Aorta (tissue), 5 donors: Measurements from ENCODE around the gene PLEKHA1. TPM values are rescaled to one million over a fixed set of nuclear protein-coding genes. Genes with fewer than 3 reads are reported as not detected.

Experiments
- ATAC-seq: fragments of 200-7000 bp; cut with Tn5 transposase; one replicate; pipeline ENCODE4 v1.9.1; 2022; ENCODE audit warnings: moderate library complexity; ENCODE audit not compliant: low FRiP score
- DNase-seq, 2 donors: peaks; one replicate each; pipeline ENCODE4 v3.0.0-alpha.2; 2020
- H3K27ac ChIP-seq, 2 donors: one replicate each; pipeline ENCODE4 v1.5.1; 2013; ENCODE audit warnings: low read length in 2 of 2, mild to moderate bottlenecking in 2 of 2, moderate library complexity in 2 of 2, control low read depth in 1 of 2, inconsistent platforms in 1 of 2, low read depth in 1 of 2
- H3K27me3 ChIP-seq, 2 donors: one replicate each; pipeline ENCODE4 v1.6.1; 2013; ENCODE audit warnings: control low read depth in 1 of 2, low read length in 1 of 2, mild to moderate bottlenecking in 1 of 2, moderate library complexity in 1 of 2; ENCODE audit not compliant: insufficient read depth in 2 of 2, control insufficient read depth in 1 of 2
- H3K36me3 ChIP-seq, 2 donors: one replicate each; pipeline ENCODE4 v1.6.1; 2013; ENCODE audit warnings: control low read depth in 1 of 2, low read length in 1 of 2, mild to moderate bottlenecking in 1 of 2; ENCODE audit not compliant: insufficient read depth in 2 of 2, control insufficient read depth in 1 of 2
- H3K4me1 ChIP-seq, 2 donors: one replicate each; pipeline ENCODE4 v1.6.1; 2013; ENCODE audit warnings: low read length in 2 of 2, control low read depth in 1 of 2, mild to moderate bottlenecking in 1 of 2, moderate library complexity in 1 of 2; ENCODE audit not compliant: insufficient read depth in 2 of 2, control insufficient read depth in 1 of 2
- H3K4me3 ChIP-seq, 2 donors: one replicate each; pipeline ENCODE4 v1.5.1; 2013; ENCODE audit warnings: low read length in 2 of 2, control low read depth in 1 of 2, mild to moderate bottlenecking in 1 of 2
- H3K9me3 ChIP-seq: one replicate; pipeline ENCODE4 v1.6.1; 2013; ENCODE audit warnings: mild to moderate bottlenecking, low read length; ENCODE audit not compliant: control insufficient read depth
- whole genome bisulfite sequencing, 2 donors: extraction: QIAGEN DNeasy Blood & Tissue Kit; methylation state at CpG; one replicate each; pipeline ENCODE4 v1.1.7; 2013; 5-methylcytosine and 5-hydroxymethylcytosine counted together
- intact Hi-C, 2 donors: fragments of 100-400 bp; cut with DNase I; formaldehyde crosslinking; loops; one replicate each; pipeline versions ENCODE4 v1.14.2 to v1.15.0; 2022
- microRNA-seq, 2 donors: library from miRNA; unstranded; fragments of <30 nt; microRNA quantifications; one replicate each; pipeline ENCODE4 v1.2.0, GENCODE V29; 2020
- polyA plus RNA-seq, 2 donors: library from polyadenylated mRNA; stranded (reverse); fragments of 200-250 nt; gene quantifications; one replicate each; pipeline ENCODE4 v1.2.3, GENCODE V29; 2013
- total RNA-seq, 2 donors: library from RNA; stranded (reverse); fragmentation: NEBNext Ultra II Directional; extraction: Animal tissue kit (Norgen Biotek cat#: 25700); gene quantifications; one replicate each; pipeline ENCODE4 v1.2.1, GENCODE V29; 2021
- donor health status: healthy with polysubstance abuse.
- donor health status: Bipolar disorder and iron deficiency.
- donor health status: DM: no; HTN: no; CAD: no.
- donor health status: DM: no; HTN: no; CAD: no.
- donor health status: DM: yes; HTN: yes; CAD: no.

PLEKHA1 gene
- total and polyA plus RNA-seq, 4 donors = 16.3 to 46.1 (median 28.4) TPM

- 11 to 13% methylated on average over 16 of the region's 16 CpGs for WGBS, 2 donors
- intact Hi-C loops = loop anchor here in 1 of 2 donors (2.0 kb wide), 1 partner anchor 19 kb away; no protein-coding TSS in a partner anchor
- no peak overlapping the region for H3K4me3 ChIP-seq
Measured at GRCh38 chr10:122475591-122476332, 101.3 kb downstream of the PLEKHA1 start.

DNA sequence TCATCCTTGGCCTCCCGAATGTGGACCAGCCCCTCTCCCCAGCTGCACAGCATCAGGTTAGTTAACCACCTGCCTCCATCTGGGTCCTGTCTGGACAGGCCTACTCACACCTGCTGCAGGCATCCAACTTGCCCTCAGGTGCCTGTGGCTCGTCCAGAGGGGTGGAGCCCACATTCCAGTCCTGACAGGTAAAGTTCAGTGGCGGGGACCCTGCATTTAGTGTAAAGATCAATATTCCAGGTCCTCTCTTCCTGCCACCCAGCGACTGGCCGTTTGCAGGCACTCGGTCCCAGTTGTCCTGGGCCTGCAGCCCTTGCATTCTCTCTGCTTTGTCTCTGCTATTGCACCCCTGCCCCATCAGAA is 101.8 kb downstream of the PLEKHA1 start:
- Histone ChIP-seq H3K36me3 (peaks cover 0 to 1% of the 10 kb centered on the region in 2 donors), H3K27ac (peak overlapping the region in 1 of 2 donors; percentile 78), H3K27me3 (no peaks in the 10 kb centered on the region), H3K9me3 (no peaks in the 10 kb centered on the region), H3K4me3 (no peak overlapping the region), H3K4me1 (peaks cover 4 to 5% of the 10 kb centered on the region in 2 donors)
- intact Hi-C loops = no loop called here
- ATAC-seq = no peak
- DNase-seq = peak in 1 of 2 donors; percentile 40
- 67 to 68% methylated on average over 6 of the region's 6 CpGs for WGBS, 2 donors

More at GRCh38 chr10:122475591-122476332, 101.3 kb downstream of the PLEKHA1 start:
- H3K4me1 ChIP-seq = peaks cover 4 to 5% of the 10 kb centered on the region in 2 donors
- H3K36me3 ChIP-seq = no peaks in the 10 kb centered on the region
- no peaks in the 10 kb centered on the region for H3K27me3 ChIP-seq
- H3K9me3 ChIP-seq = no peaks in the 10 kb centered on the region
- DNase-seq = peak in 1 of 2 donors; percentile 51
- peak overlapping the region in 1 of 2 donors; percentile 78 for H3K27ac ChIP-seq
- ATAC-seq = peak; percentile 75

GRCh38 chr10:122477436-122477835 is 102.9 kb downstream of the PLEKHA1 start:
- intact Hi-C loops = no loop called here
- no peak overlapping the region for H3K4me3 ChIP-seq
- ATAC-seq (no peak), DNase-seq (no peak)
- WGBS, 2 donors = 70 to 77% methylated on average over 5 of the region's 5 CpGs
- H3K27ac ChIP-seq = peak overlapping the region in 1 of 2 donors; percentile 50
- H3K27me3 ChIP-seq = no peaks in the 10 kb centered on the region
- H3K9me3 ChIP-seq = no peaks in the 10 kb centered on the region
- peaks cover 0 to 1% of the 10 kb centered on the region in 2 donors for H3K36me3 ChIP-seq
- peaks cover 4 to 5% of the 10 kb centered on the region in 2 donors for H3K4me1 ChIP-seq

DNA sequence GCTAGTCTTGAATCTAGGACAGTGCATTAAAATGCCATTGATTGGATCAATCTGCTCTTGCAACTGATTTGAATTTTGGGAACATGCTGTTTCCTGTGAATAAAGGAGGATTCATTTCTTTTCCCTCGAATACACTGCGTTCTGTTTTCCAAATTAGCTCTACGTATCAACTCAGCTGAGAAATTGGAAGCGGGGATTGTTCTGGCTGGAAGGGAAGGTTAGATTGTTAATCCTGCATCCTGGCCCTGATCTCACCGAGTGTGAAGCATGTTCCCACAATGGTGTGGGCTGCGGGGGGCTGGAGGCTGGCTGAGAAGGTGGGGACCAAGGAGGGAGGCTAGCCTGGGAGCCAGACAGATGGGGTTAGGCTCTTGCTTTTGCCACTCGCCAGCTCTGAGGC is 104.5 kb downstream of the PLEKHA1 start:
- intact Hi-C loops = no loop called here
- H3K4me1 ChIP-seq = peaks cover 2 to 5% of the 10 kb centered on the region in 2 donors
- WGBS, 2 donors = 70 to 77% methylated on average over 7 of the region's 7 CpGs
- no peaks in the 10 kb centered on the region for H3K9me3 ChIP-seq
- peaks cover 0 to 1% of the 10 kb centered on the region in 2 donors for H3K36me3 ChIP-seq
- ATAC-seq = no peak
- H3K27ac ChIP-seq = no peak overlapping the region
- DNase-seq = no peak
- H3K4me3 ChIP-seq = no peak overlapping the region
- H3K27me3 ChIP-seq = no peaks in the 10 kb centered on the region

- H3K27ac ChIP-seq = no peak overlapping the region
- DNase-seq = no peak
- 91 to 92% methylated on average over 10 of the region's 10 CpGs for WGBS, 2 donors
- intact Hi-C loops = no loop called here
- no peak for ATAC-seq
- no peaks in the 10 kb centered on the region for H3K9me3 ChIP-seq
- no peak overlapping the region for H3K4me3 ChIP-seq
- peaks cover 0 to 5% of the 10 kb centered on the region in 2 donors for H3K4me1 ChIP-seq
- peaks cover 0 to 1% of the 10 kb centered on the region in 2 donors for H3K36me3 ChIP-seq
- H3K27me3 ChIP-seq = no peaks in the 10 kb centered on the region
Measured at GRCh38 chr10:122480146-122480833, 105.8 kb downstream of the PLEKHA1 start.

- no peaks in the 10 kb centered on the region for H3K9me3 ChIP-seq
- H3K4me1 ChIP-seq = peaks cover 0 to 2% of the 10 kb centered on the region in 2 donors
- H3K27me3 ChIP-seq = no peaks in the 10 kb centered on the region
- ATAC-seq (no peak), DNase-seq (no peak)
- WGBS, 2 donors = 95 to 97% methylated on average over 6 of the region's 6 CpGs
- H3K27ac ChIP-seq = no peak overlapping the region
- intact Hi-C loops = no loop called here
- peaks cover 0 to 1% of the 10 kb centered on the region in 2 donors for H3K36me3 ChIP-seq
- H3K4me3 ChIP-seq = no peak overlapping the region
Measured at GRCh38 chr10:122481296-122482056, 107.0 kb downstream of the PLEKHA1 start.

Small RNA genes within 50 kb of the gene (microRNA-seq; reads per million reads assigned to microRNA genes)
- gene MIR3941 = 0.60 to 0.99 reads per million in 2 donors

Other genes starting within 250 kb of the PLEKHA1 start
- 1 to 10 TPM; 1.2 to 2.4 TPM for gene BTBD16, start 103.4 kb upstream of the PLEKHA1 start, total RNA-seq
- gene BTBD16, start 103.4 kb upstream of the PLEKHA1 start, polyA plus RNA-seq = 1 to 10 TPM in 1 of 2 donors, not detected in 1; 2.3 TPM
- gene ARMS2, start 79.9 kb downstream of the PLEKHA1 start, total RNA-seq = not detected
- not detected for gene ARMS2, start 79.9 kb downstream of the PLEKHA1 start, polyA plus RNA-seq
- 100 to 1,000 TPM; 261 to 386 TPM for gene HTRA1, start 86.8 kb downstream of the PLEKHA1 start, total RNA-seq
- 100 to 1,000 TPM; 324 to 465 TPM for gene HTRA1, start 86.8 kb downstream of the PLEKHA1 start, polyA plus RNA-seq
- gene DMBT1, start 186.0 kb downstream of the PLEKHA1 start, total RNA-seq = under 1 TPM; 0.10 to 0.12 TPM
- gene DMBT1, start 186.0 kb downstream of the PLEKHA1 start, polyA plus RNA-seq = 1 to 10 TPM in 1 of 2 donors, under 1 TPM in 1; 0.05 to 4.9 TPM